Type B pancreatic cell (in vitro differentiated cells): ENCODE measurements around the gene FLCN. TPM values are rescaled to one million over a fixed set of nuclear protein-coding genes. Genes with fewer than 3 reads are reported as not detected.

Experiments used
- DNase-seq: peaks from one replicate; pipeline ENCODE4 v3.0.0; 2021; ENCODE audit warnings: mixed read lengths; ENCODE audit not compliant: unreplicated experiment; ENCODE audit errors: extremely low spot score
- H3K27ac Mint-ChIP-seq: 2 replicates; pipeline ENCODE4 v1.8.0; 2021; ENCODE audit warnings: mild to moderate bottlenecking, mixed read lengths
- H3K27me3 Mint-ChIP-seq: 2 replicates; pipeline ENCODE4 v1.8.0; 2021; ENCODE audit warnings: mixed read lengths
- H3K36me3 Mint-ChIP-seq: 2 replicates; pipeline ENCODE4 v1.8.0; 2021; ENCODE audit warnings: mixed read lengths
- H3K4me1 Mint-ChIP-seq: one replicate; pipeline ENCODE4 v1.8.0; 2021; ENCODE audit warnings: mixed read lengths; ENCODE audit not compliant: unreplicated experiment
- H3K4me3 Mint-ChIP-seq: 2 replicates; pipeline ENCODE4 v1.8.0; 2021; ENCODE audit warnings: mild to moderate bottlenecking, mixed read lengths
- H3K9me3 Mint-ChIP-seq: 2 replicates; pipeline ENCODE4 v1.8.0; 2021; ENCODE audit warnings: mixed read lengths
- total RNA-seq: library from RNA; stranded (reverse); gene quantifications from 2 replicates; pipeline ENCODE4 v1.2.1, GENCODE V29; 2021; ENCODE audit warnings: low replicate concordance
- TF ChIP-seq, protein P1 (sequence below): fragments of 200-600 bp; sonication (generic); conservative IDR thresholded peaks from 2 replicates; pipeline ENCODE4 v1.5.0; 2021; ENCODE audit warnings: antibody characterized with exemption, mild to moderate bottlenecking

Gene FLCN
- total RNA-seq, 1 donor from 2014 or later, result 55.8 TPM

DNA sequence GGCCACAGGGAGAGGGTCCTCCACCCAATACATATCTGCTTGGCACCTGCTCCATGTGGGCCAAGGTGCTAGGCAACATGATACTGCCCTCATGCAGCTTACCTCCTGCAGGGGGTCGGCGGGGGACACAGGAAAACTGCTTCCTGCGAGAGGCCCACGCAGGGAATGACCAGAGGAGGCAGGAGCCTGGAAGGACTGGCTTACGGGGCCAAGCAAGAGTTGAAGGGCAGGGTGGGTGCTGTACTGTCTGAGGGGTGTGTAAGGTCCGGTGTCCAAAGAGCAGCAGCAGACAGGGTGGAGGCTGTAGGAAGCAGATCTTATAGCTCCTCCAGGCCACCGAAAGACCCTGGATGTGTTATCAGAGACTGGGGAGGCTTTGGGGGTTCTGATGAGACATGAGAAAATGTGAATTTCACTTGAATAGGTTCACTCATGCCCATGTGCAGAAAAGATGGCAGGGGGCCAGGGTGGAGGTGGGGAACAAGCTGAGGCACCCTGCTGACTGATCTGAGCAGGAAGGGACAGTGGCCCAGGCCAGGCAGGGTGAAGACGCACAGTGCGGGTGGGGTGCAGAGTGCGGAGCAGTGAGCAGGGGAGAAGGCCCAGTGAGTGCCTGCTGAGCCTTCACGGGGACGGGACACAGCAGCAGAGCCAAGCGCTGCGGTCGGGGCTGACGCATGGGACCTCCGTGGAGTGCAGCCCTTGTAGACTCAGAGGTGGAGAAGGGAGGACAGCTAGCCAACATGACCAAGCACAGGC is 8.3 kb downstream of the FLCN start:
- no peak overlapping the region for H3K27ac Mint-ChIP-seq
- no peak overlapping the region for H3K4me3 Mint-ChIP-seq
- no peaks in the 10 kb centered on the region for H3K9me3 Mint-ChIP-seq
- no peaks in the 10 kb centered on the region for H3K4me1 Mint-ChIP-seq
- DNase-seq, result no peak
- TF ChIP-seq, protein P1, sequence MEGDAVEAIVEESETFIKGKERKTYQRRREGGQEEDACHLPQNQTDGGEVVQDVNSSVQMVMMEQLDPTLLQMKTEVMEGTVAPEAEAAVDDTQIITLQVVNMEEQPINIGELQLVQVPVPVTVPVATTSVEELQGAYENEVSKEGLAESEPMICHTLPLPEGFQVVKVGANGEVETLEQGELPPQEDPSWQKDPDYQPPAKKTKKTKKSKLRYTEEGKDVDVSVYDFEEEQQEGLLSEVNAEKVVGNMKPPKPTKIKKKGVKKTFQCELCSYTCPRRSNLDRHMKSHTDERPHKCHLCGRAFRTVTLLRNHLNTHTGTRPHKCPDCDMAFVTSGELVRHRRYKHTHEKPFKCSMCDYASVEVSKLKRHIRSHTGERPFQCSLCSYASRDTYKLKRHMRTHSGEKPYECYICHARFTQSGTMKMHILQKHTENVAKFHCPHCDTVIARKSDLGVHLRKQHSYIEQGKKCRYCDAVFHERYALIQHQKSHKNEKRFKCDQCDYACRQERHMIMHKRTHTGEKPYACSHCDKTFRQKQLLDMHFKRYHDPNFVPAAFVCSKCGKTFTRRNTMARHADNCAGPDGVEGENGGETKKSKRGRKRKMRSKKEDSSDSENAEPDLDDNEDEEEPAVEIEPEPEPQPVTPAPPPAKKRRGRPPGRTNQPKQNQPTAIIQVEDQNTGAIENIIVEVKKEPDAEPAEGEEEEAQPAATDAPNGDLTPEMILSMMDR, result no peak
- peaks cover 10% of the 10 kb centered on the region for H3K36me3 Mint-ChIP-seq
- no peaks in the 10 kb centered on the region for H3K27me3 Mint-ChIP-seq

DNA sequence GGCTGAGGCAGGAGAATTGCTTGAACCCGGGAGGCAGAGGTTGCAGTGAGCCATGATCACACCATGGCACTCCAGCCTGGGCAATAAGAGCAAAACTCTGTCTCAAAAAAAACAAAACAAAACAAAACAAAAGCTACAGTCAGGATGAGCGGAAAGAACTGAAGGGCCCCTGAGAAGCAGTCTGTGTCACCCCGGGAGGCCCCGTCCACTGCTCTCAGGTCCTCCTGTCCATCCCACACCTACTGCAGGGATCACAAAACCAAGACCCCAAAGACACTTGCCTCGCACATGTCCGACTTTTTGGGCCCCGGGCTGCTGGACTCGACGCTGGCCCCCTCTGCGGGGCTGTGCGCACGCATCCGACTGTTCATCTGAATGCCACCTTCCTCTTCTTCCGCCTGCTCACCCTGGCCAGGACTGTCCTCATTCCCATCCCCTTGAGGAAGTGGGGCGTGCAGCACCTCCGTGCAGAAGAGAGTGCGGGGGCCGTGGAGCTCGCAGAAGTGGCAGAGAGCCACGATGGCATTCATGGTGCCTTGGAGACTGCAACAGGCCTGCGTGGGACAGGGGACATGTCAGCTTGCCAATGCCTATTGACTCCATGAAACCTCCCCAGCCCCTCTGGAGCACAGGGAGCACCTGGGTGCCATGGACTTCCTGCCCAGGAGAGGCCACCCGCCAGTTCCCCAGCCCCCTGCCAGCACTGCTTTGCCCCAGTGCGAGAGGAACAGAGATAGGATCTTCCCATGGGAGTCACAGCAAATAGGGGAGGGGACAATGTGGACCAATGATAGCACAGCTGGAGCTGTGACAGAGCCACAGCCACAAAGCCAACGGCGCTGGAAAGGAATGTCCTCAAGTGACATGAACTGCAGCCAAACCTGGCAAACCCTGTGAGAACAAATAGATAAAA is 9.1 kb downstream of the FLCN start:
- H3K36me3 Mint-ChIP-seq, result peaks cover 10% of the 10 kb centered on the region
- H3K27ac Mint-ChIP-seq, result no peak overlapping the region
- H3K27me3 Mint-ChIP-seq, result no peaks in the 10 kb centered on the region
- no peaks in the 10 kb centered on the region for H3K9me3 Mint-ChIP-seq
- no peaks in the 10 kb centered on the region for H3K4me1 Mint-ChIP-seq
- TF ChIP-seq, protein P1, result no peak
- H3K4me3 Mint-ChIP-seq, result no peak overlapping the region
- no peak for DNase-seq

DNA sequence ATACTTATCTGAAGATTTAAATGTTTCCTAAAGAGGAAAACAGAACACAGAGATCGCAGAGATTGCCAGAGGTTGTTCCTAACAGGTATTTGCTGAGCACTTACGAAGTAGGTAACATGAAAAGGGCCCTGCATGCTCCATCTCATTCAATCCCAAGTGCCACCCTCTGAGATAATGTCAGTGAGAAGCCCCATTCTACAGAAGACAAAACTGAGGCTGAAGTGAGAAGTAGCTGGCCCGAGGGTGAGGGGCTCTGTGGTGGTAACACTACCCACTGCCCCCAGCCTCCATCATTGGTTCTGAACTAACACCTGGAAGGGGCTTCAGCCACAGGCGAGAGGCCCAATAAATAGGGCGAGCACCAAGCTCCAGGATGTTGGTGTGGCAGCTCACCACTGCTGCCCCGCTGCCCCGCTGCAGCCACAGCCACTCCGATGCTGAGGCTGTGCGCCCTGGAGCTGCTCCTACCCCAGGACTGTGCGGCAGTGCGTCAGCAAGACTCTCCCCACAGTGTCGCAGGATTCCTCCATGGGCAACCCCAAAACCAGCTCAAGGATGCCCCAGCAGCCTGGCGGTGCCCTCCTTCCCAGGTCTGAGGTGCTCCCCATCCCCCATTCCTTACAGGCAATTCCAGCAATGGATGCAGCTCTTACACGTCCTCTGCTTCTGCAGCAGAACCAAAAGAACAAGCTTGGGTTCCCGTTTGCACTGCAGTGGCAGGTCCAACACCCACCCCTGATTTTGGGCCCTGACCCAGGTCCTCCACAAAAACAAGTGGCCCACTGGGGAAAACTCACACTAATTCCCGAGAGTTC is 10.3 kb downstream of the FLCN start:
- no peaks in the 10 kb centered on the region for H3K9me3 Mint-ChIP-seq
- TF ChIP-seq, protein P1, result no peak
- no peak overlapping the region for H3K27ac Mint-ChIP-seq
- no peaks in the 10 kb centered on the region for H3K27me3 Mint-ChIP-seq
- no peaks in the 10 kb centered on the region for H3K4me1 Mint-ChIP-seq
- H3K4me3 Mint-ChIP-seq, result no peak overlapping the region
- no peak for DNase-seq
- H3K36me3 Mint-ChIP-seq, result peaks cover 14% of the 10 kb centered on the region

DNA sequence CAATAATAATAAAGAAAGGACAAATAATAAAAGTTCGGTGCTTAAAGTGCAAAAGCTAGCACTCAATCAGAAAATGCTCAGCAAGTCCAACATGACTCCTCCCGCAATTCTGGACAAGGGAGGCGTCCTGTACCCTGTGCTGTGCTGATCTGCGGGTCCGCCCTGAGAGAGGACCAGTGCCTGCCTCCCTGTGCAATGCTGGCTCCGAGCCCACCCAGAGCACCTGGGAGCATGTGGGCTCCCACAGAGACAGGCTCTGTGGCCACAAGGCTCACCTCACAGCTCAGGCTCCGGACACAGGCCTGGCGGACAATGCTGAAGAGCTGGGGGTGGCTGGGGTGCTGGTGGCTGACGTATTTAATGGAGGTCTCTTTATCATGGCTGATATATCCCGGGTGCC is 11.1 kb downstream of the FLCN start:
- Mint-ChIP-seq H3K27me3 (no peaks in the 10 kb centered on the region), H3K36me3 (peaks cover 14% of the 10 kb centered on the region)

DNA sequence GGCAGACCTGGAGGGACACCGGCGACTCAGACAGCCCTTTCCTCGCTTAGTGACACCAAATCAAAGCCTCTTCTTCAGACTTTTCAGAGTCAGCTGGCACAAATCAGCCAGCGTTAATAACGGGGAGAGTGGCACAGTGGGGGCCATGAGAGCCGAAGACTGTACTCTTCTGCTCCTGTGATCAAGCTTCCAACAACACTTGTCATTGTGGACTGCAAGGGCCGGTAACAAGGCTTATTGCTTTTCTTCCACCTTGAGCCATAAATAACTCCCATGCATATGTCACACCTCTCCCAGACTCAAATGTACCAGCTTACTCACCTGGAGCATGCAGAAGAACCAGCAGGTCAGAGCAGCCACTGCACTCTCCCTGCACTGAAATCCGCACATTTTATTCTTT is 12.8 kb downstream of the FLCN start:
- Mint-ChIP-seq H3K36me3 (peaks cover 11% of the 10 kb centered on the region), H3K4me1 (no peaks in the 10 kb centered on the region)
- TF ChIP-seq, protein P1, result no peak

More for the DNA sequence above, 11.1 kb downstream of the FLCN start:
- no peak overlapping the region for H3K4me3 Mint-ChIP-seq
- H3K4me1 Mint-ChIP-seq, result no peaks in the 10 kb centered on the region
- H3K9me3 Mint-ChIP-seq, result no peaks in the 10 kb centered on the region
- no peak overlapping the region for H3K27ac Mint-ChIP-seq
- TF ChIP-seq, protein P1, result no peak
- DNase-seq, result no peak

More for the DNA sequence above, 12.8 kb downstream of the FLCN start:
- Mint-ChIP-seq H3K27ac (no peak overlapping the region), H3K27me3 (no peaks in the 10 kb centered on the region), H3K9me3 (no peaks in the 10 kb centered on the region), H3K4me3 (no peak overlapping the region)
- DNase-seq, result no peak
